Osteocyte (in vitro differentiated cells): Measurements from ENCODE around the gene KSR1. TPM values are rescaled to one million over a fixed set of nuclear protein-coding genes. Genes with fewer than 3 reads are reported as not detected.
"Not testable (repeated sequence)": the region's sequence is repeated elsewhere in the genome, so short reads cannot be mapped to it uniquely, and the experiment has no call there.

Experiments used
- DNase-seq: peaks from one replicate; pipeline ENCODE4 v3.0.0; 2021; ENCODE audit warnings: mixed read lengths; ENCODE audit not compliant: unreplicated experiment; ENCODE audit errors: extremely low spot score
- H3K27ac Mint-ChIP-seq: one replicate; pipeline ENCODE4 v1.8.0; 2021; ENCODE audit warnings: mild to moderate bottlenecking, mixed read lengths; ENCODE audit not compliant: unreplicated experiment
- H3K27me3 Mint-ChIP-seq: one replicate; pipeline ENCODE4 v1.8.0; 2021; ENCODE audit warnings: mixed read lengths; ENCODE audit not compliant: unreplicated experiment
- H3K36me3 Mint-ChIP-seq: one replicate; pipeline ENCODE4 v1.8.0; 2021; ENCODE audit warnings: mixed read lengths; ENCODE audit not compliant: unreplicated experiment
- H3K4me1 Mint-ChIP-seq: one replicate; pipeline ENCODE4 v1.8.0; 2021; ENCODE audit warnings: mixed read lengths; ENCODE audit not compliant: unreplicated experiment
- H3K4me3 Mint-ChIP-seq: one replicate; pipeline ENCODE4 v1.8.0; 2021; ENCODE audit warnings: mild to moderate bottlenecking, moderate library complexity, mixed read lengths; ENCODE audit not compliant: unreplicated experiment
- H3K9me3 Mint-ChIP-seq: one replicate; pipeline ENCODE4 v1.8.0; 2021; ENCODE audit warnings: mixed read lengths; ENCODE audit not compliant: unreplicated experiment
- CTCF ChIP-seq: fragments of 200-600 bp; sonication (generic); IDR thresholded peaks from 2 replicates; pipeline ENCODE4 v1.5.0; 2021; ENCODE audit warnings: antibody characterized with exemption, mild to moderate bottlenecking, moderate library complexity
- total RNA-seq: library from RNA; stranded (reverse); gene quantifications from 2 replicates; pipeline ENCODE4 v1.2.1, GENCODE V29; 2021

KSR1 gene
- total RNA-seq, 1 donor from 2014 or later: 63.4 TPM

GRCh38 chr17:27640790-27641189, 184.5 kb downstream of the KSR1 start:
- no peak for TF ChIP-seq CTCF
- H3K4me3 Mint-ChIP-seq: no peak overlapping the region
- no peaks in the 10 kb centered on the region for H3K36me3 Mint-ChIP-seq
- no peak for DNase-seq
- H3K27me3 Mint-ChIP-seq: no peaks in the 10 kb centered on the region
- no peak overlapping the region for H3K27ac Mint-ChIP-seq
- no peaks in the 10 kb centered on the region for H3K9me3 Mint-ChIP-seq
- H3K4me1 Mint-ChIP-seq: no peaks in the 10 kb centered on the region

GRCh38 chr17:27644586-27644985, 188.3 kb downstream of the KSR1 start:
- no peaks in the 10 kb centered on the region for H3K9me3 Mint-ChIP-seq
- no peak overlapping the region for H3K27ac Mint-ChIP-seq
- no peak for DNase-seq
- no peaks in the 10 kb centered on the region for H3K27me3 Mint-ChIP-seq
- no peaks in the 10 kb centered on the region for H3K36me3 Mint-ChIP-seq
- peaks cover 3% of the 10 kb centered on the region for H3K4me1 Mint-ChIP-seq
- H3K4me3 Mint-ChIP-seq: no peak overlapping the region
- TF ChIP-seq CTCF: no peak

GRCh38 chr17:27645621-27646020, 189.4 kb downstream of the KSR1 start:
- H3K4me1 Mint-ChIP-seq, H3K36me3 Mint-ChIP-seq, H3K9me3 Mint-ChIP-seq, H3K27ac Mint-ChIP-seq, DNase-seq, H3K4me3 Mint-ChIP-seq, H3K27me3 Mint-ChIP-seq: not testable (repeated sequence)

GRCh38 chr17:27646232-27646631, 190.0 kb downstream of the KSR1 start:
- H3K36me3 Mint-ChIP-seq: peaks cover 2% of the 10 kb centered on the region
- no peak overlapping the region for H3K27ac Mint-ChIP-seq
- DNase-seq: no peak
- H3K4me3 Mint-ChIP-seq: no peak overlapping the region
- no peak for TF ChIP-seq CTCF
- no peaks in the 10 kb centered on the region for H3K9me3 Mint-ChIP-seq
- H3K27me3 Mint-ChIP-seq: no peaks in the 10 kb centered on the region
- H3K4me1 Mint-ChIP-seq: peaks cover 3% of the 10 kb centered on the region

GRCh38 chr17:27647765-27648164, 191.5 kb downstream of the KSR1 start:
- no peak for TF ChIP-seq CTCF
- H3K4me3 Mint-ChIP-seq: no peak overlapping the region
- no peak overlapping the region for H3K27ac Mint-ChIP-seq
- H3K36me3 Mint-ChIP-seq: peaks cover 2% of the 10 kb centered on the region
- peaks cover 2% of the 10 kb centered on the region for H3K27me3 Mint-ChIP-seq
- no peaks in the 10 kb centered on the region for H3K9me3 Mint-ChIP-seq
- H3K4me1 Mint-ChIP-seq: peaks cover 3% of the 10 kb centered on the region
- no peak for DNase-seq

- not testable (repeated sequence) for H3K9me3 Mint-ChIP-seq, H3K27me3 Mint-ChIP-seq, H3K27ac Mint-ChIP-seq, H3K36me3 Mint-ChIP-seq, H3K4me1 Mint-ChIP-seq, DNase-seq, H3K4me3 Mint-ChIP-seq
Measured at GRCh38 chr17:27649111-27649571, 192.9 kb downstream of the KSR1 start.
